ENCODE results near the gene ARHGEF7.

The ARHGEF7 gene

DNA sequence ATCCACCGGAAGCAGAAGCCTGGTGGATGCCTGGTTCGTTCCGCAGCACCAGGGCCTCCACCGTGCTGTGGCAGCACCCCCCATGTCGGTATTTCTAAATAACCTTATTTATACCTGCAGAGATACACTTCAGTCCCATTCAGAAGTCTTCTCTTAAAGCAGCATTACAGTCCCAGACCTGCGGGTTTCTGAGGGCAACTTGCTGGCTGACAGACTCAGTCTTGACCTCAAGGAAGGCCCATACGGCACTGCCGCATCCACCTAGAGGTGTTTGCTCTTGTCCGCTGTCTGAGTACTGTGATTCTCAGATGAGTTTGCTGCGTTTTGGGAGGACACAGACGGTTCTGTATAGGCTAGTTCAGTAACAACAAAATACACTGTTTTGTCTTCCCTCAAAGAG lies 188.4 kb downstream of the ARHGEF7 start:
- no peak for DNase-seq (ENCODE audit: low read depth in 2 of 2)

GRCh38 chr13:111304041-111304544 lies 189.0 kb downstream of the ARHGEF7 start:
- no peak for DNase-seq (ENCODE audit: low read depth in 2 of 2)

DNA sequence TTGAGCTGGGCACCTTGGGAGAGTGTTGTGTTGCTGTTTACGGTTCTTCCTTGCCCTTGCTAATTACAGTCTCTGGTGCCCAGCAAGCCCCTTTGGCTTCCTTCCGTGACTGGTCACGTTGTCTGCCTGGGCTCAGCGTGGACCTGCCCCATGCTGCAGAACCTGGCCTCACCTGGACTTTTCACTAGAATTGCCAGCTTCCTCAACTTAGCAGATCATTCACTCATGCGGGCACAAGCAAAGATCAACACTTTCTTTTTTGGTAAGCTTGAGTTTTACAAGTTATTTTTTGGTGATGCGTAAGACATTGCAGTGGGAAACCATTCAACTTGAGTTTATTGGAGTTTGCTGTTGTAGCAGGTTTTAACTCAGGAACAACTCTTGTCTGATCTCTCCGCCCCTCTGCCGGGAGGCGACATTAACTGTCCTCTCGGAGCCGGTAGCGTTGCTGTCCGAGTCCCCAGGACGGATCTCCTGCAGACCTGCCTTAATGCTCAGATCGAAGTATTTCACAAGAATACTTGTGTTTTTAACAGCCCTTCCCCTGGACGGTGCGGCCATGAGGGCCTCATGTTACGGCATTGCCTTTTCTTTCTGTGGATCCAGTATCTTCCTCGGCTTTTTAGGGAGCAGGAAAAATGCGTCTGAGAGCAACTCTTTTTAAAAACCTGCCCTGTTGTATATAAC lies 189.6 kb downstream of the ARHGEF7 start:
- no peak for DNase-seq (ENCODE audit: low read depth in 2 of 2)

GRCh38 chr13:111312944-111313590 lies 198.0 kb downstream of the ARHGEF7 start:
- no peak for DNase-seq (ENCODE audit: low read depth in 2 of 2)

- no peak for DNase-seq (ENCODE audit: low read depth in 2 of 2)
Measured at GRCh38 chr13:111313911-111314425, 198.9 kb downstream of the ARHGEF7 start.

DNA sequence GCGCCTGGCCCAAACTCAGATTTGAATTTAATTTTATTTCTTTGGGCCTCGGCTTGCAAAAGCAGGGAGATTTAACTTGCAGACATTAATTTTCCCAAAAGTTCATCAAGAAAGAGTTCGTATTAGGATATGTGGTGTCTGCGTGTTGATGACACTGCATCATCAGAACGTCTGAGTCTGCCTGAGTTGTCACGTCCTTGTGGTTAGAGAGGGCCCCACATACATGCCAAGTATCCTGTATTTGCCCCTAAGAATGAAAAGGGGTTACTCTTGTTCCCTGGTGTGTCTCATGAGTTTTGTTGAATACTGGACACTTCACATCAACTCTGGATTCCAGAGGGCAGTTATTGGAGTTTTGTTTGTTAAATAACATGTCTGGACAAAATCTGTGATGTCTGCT lies 199.7 kb downstream of the ARHGEF7 start:
- DNase-seq (ENCODE audit: low read depth in 2 of 2), result no peak

GRCh38 chr13:111315347-111315995 lies 200.4 kb downstream of the ARHGEF7 start:
- DNase-seq (ENCODE audit: low read depth in 2 of 2), result no peak

- DNase-seq (ENCODE audit: low read depth in 2 of 2), result no peak
Measured at GRCh38 chr13:111316161-111316730, 201.1 kb downstream of the ARHGEF7 start.

DNA sequence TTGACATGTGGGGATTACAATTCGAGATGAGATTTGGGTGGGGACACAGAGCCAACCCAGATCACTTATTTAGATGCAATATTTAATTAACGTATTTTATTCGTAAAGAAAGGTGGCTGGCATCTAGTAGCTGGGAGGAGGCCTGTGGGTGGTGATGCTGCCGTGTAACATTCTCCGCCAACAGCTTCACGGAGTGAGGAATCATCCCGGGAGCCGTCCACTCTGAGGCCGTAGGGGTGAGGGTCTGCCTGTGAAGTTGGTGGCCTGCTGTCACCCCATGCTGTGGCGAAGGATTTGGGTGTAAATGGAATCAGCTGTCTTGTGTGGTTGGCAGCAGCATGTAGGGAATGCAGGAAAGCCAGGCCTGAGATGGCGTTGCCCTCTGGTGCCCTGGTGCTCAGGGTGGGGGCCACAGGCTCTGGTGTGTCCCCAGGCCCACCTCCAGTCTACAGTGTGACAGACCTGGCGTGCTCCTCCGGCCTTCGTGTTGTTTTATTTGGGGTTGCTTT lies 202.0 kb downstream of the ARHGEF7 start:
- no peak for DNase-seq (ENCODE audit: low read depth in 2 of 2)

DNA sequence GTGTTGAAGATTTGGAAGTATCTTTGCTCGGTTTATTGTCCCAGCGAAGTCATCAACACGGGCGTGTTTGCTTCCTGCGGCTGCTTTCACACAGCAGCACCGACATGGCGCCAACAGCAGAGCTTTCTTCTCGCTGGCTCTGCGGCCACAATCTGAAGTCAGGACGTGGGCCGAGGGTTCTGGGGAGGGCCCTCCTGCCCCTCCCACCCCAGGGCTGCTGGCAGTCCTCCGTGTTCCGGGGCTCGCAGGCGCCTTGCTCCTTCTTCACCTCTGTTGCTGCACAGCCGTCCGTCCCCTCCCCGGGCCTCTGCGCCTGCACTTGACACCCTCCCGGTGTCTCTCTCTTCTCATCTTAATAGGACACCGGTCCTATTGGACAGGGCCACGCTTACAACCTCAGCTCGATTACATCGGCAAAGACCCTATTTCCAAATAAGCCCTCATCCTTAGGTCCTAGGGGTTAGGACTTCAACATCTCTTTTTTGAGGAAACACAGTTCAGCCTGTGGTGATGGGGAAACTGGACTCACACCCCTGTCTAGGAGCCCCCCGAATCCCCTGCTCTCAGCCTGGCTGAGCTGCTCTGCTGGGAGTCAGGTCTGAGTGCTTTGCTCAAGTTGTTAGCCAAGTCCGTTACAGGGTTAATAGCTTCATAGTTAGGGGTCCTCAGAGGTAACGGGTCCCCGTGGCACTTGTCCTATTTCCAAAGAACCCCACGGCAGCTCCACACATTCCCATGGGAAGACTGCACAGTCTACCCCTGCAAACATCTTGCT lies 202.6 kb downstream of the ARHGEF7 start:
- no peak for DNase-seq (ENCODE audit: low read depth in 2 of 2)

GRCh38 chr13:111318386-111318785 lies 203.3 kb downstream of the ARHGEF7 start:
- DNase-seq (ENCODE audit: low read depth in 2 of 2), result no peak

DNA sequence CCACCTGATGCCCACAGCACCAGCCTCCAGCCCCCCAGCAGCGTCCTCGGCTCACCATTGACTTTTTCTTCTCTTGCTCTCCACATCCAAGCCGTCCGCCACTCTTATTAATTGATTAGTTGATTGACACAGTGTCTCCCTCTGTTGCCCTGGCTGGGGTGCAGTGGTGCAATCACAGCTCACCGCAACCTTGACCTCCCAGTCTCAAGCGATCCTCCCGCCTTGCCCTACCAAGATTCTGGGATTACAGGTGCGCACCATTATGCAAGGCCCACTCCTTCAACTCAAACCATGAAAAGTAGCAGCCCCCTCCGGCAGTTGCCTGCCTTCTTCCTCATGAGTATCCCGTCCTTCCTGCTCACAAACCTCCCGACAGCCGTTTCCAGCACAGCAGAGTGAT lies 204.4 kb downstream of the ARHGEF7 start:
- no peak for DNase-seq (ENCODE audit: low read depth in 2 of 2)

DNA sequence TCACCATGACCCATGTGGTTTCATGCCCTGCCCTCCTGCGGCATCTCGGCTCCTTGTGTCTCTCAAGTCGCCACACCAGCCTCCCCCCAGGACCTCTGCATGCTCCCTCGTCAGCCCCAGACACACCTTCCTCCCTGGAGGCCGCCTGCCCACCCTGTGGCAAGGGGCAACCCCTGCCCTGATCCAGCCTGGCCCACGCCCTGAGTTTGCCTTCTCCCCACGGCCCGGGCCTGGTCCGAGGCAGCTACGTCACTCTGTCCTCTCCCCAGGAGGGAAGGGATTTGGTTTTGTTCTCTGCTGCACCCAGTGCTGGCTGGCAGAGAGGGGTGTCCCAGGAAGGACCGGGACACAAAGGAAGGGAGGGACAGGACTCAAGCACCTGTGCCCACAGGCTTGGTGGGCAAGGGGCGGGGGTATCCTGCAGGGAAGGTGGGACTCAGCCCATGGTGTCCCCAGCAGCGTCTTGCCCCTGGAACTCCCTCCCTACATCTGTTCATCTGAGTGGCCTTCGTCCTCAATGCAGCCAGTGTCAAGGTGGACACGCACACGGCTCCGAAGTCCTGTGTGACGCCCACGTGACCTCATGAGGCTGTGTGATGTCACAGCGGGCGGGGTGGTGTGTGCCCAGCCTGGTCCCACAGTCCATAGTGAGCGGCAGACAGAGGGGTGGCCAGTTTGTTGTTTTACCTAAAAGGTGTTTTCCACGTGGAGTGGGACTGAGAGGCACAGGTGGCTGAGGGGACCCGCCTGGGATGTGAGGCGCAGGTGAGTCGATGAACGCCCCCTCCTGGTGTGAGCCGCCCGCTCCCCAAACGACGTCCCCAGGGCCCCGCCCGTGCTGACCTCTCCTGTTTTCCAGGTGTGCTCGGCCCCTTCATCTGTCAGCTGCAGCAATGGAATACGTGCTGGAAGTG lies 205.1 kb downstream of the ARHGEF7 start, which contains the start of gene TEX29:
Gene TEX29 (plus strand): TSS at position 645 of the 914 bp plus-strand sequence. CDS start 249 bp downstream, at position 894.
- DNase-seq (ENCODE audit: low read depth in 2 of 2), result no peak

- no peak for DNase-seq (ENCODE audit: low read depth in 2 of 2)
Measured at GRCh38 chr13:111322001-111322915, 207.1 kb downstream of the ARHGEF7 start.

DNA sequence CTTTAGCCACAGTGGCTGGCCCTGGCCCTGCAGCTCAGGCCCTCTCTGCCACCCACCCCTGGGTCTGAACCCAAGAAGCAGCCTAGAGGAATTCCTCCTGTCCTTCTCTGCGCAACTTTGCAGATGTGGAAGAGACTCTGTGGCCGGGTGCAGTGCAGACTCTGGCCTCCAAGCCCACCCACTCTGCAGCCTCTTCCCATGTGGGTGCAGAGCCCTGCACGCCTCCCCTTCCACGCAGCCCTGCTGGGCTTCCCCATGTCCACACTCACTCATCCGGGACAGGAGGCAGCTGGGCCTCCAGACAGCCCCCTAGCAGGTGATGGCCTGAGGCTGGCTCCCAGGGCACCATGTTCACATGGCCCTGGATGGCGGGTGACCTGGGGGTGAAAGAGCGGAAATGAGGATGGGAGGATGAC lies 207.8 kb downstream of the ARHGEF7 start:
- no peak for DNase-seq (ENCODE audit: low read depth in 2 of 2)

GRCh38 chr13:111323549-111323948 lies 208.4 kb downstream of the ARHGEF7 start:
- DNase-seq (ENCODE audit: low read depth in 2 of 2), result no peak

DNA sequence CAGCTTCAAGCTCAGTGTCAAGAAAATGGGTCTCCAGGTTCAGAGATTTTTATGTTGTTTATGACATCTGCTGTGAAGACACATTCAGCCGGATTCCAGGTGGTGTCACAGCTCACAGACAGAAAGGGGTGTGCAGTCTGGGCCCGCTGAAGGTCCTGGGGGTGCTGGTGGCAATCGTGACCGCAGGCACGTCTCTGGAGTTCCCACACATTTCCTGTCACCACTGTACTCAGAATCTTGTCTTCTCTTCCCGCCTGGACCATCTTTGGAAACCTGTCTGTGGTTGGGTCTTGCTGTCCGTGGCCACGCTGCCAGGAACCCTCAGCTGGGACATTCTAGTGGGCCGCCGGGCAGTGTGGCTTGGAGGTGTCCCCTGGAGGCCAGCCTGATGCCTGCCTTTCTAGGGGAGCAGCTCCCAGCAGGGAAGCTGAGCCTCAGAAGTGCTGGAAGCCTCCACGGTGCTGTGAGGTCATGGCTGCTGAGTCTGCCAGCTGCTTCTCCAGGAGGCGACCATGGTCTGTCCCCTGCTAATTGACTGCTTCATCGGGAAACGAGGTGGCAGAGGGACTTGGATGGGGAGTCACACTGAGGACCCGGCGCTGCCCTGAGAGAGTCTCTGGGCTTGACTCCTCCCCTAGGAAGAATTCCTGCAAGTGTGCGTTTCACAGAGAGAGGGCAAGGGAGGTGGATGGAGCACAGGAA lies 209.0 kb downstream of the ARHGEF7 start:
- DNase-seq (ENCODE audit: low read depth in 2 of 2), result no peak

DNA sequence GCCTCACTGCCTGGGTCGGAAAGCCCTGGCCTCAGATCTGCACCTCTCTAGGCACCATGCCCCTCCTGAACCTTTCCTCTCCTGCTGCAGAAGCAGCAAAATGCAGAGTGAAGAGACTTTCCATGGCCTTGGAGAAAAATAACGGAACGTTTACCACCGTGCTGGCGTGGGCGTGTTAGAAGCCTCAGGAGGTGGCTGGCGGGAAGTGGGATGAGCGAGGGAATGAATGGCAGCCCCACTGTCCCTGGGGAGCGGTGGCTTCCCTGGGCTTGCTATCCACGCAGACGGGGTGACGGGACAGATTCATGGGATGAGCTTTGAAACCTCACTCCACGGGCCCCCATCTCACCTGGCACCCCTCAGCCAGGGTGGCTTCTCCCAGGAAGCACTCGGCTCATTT lies 209.6 kb downstream of the ARHGEF7 start:
- no peak for DNase-seq (ENCODE audit: low read depth in 2 of 2)
